OCI-M2 (cell line): ENCODE results near the gene MMRN2.
"Not testable (repeated sequence)": the region's sequence is repeated elsewhere in the genome, so short reads cannot be mapped to it uniquely, and the experiment has no call there.

Source experiments
- DNase-seq: peaks from one replicate; lab custom pipeline; 2025; ENCODE audit not compliant: unreplicated experiment; lab: John Stamatoyannopoulos, UW

The MMRN2 gene

GRCh38 chr10:86941991-86942421, 15.4 kb downstream of the MMRN2 start:
- DNase-seq, result no peak

- DNase-seq, result no peak
Observed at GRCh38 chr10:86941426-86941825, 16.0 kb downstream of the MMRN2 start.

- DNase-seq, result no peak
Observed at GRCh38 chr10:86940677-86941076, 16.7 kb downstream of the MMRN2 start.

DNA sequence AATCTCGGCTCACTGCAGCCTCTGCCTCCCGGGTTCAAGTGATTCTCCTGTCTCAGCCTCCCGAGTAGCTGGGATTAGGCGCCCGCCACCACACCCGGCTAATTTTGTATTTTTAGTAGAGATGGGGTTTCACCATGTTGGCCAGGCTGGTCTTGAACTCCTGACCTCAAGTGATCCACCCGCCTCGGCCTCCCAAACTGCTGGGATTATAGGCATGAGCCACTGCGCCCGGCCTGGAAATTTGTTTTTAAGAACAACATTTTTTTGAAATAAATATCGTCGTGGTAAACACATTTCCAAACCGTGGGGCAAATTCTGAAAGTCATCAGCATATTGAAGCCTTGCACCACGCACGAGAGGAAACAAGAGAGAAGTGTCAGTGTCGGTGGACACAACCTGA, 17.3 kb downstream of the MMRN2 start:
- not testable (repeated sequence) for DNase-seq

- DNase-seq, result no peak
Observed at GRCh38 chr10:86938260-86938659, 19.2 kb downstream of the MMRN2 start.

GRCh38 chr10:86937502-86938154, 19.8 kb downstream of the MMRN2 start:
- DNase-seq, result no peak

DNA sequence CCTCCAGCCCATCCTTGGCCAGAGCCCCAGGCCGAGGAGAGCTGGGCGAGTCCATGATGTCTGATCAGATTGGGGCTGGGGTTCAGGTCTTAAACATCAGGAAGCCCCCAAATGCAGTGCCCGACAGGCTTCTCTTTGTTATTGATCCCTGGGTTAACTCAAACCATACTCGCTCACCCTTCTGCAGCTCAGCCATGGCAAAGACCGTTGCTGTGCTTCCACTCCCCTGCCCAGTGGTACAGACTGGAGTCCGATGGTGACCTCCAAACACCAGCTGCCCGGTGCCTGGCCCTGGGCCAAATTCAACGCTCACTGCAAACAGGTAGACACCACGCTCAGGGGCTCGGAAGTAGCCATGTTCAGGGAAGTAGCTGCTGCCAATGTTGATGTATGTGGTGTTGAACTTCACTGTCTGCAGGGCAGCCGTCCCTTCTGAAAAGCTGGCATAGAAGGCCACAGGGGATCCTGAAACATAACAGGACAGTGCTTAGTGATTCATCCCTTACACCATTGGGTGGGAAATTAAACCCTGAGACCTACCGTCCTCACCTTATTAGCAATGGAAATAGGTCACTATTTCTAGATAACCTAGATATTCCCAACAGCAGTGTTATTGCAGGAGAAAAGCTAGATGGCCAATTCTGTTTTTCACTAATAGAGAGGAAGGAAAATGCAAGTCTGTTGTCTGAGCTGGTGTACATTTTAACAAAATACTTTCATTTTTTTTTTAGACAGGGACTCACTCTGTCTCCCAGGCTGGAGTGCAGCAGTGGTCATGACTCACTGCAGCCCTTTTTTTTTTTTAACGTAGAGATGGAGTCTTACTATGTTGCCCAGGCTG, 20.5 kb downstream of the MMRN2 start:
- no peak for DNase-seq

DNA sequence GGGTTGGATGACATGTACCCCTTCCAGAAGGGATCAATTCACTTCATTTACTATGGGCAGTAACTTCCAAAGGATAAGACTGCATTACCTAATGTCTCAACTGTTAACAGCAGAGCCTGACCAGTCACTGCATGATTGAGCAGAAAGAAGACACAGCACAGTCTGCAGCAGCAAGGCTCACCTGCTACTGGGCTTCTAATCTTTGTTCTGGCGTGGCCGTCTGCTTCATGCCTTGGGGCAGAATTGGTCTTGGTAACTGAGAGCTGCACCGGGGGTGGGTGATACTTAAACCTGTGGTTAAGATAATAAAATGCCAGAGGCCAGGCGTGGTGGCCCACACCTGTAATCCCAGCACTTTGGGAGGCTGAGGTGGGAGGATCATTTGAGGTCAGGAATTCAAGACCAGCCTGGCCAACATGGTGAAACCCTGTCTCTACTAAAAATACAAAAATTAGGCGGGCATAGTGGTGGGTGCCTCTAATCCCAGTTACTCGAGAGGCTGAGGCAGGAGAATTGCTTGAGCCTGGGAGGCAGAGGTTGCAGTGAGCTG, 23.2 kb downstream of the MMRN2 start:
- DNase-seq, result not testable (repeated sequence)

GRCh38 chr10:86932674-86933073, 24.7 kb downstream of the MMRN2 start:
- DNase-seq, result no peak

GRCh38 chr10:86931872-86932271, 25.5 kb downstream of the MMRN2 start:
- DNase-seq, result no peak

DNA sequence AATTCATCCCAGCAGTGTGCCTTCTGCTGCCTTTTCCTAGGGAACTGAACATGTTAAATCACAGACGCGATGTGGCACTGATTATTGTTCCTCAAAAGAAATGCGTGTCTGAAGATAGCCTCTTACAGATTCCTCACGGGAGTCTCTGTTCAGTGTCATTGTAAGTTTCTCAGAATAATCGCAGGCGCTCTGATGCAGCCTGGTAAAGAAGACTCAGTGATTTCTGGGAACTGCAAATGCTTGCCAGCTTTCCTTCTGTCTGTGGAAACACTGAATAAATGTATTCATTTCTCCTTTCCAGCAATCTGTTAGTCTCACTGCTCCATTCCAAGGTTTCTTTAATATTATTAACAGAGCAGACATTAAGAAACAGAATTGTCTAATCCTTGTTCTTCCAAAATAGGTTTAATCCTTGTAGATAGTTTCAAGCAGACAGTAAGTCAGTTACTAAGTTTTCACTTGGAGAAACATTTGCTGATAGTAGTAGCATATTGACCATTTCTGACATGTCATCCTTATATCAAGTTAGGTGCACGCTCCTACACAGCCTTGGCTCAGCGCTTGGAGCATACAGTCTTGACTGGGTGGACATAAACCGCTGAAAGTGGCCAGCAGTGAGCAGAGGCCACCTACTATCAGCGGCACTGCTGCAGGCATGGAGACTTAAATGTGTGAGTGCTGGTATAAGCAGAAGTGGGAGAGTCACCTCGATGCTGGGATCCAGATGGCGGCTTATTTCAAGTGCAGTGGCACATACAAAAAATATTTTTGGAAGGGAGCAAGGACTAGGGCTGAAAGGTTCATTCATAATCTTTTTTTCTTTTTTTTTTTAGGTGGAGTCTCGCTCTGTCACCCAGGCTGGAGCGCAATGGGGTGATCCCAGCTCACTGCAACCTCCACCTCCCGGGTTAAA, 27.7 kb downstream of the MMRN2 start:
- DNase-seq, result no peak

DNA sequence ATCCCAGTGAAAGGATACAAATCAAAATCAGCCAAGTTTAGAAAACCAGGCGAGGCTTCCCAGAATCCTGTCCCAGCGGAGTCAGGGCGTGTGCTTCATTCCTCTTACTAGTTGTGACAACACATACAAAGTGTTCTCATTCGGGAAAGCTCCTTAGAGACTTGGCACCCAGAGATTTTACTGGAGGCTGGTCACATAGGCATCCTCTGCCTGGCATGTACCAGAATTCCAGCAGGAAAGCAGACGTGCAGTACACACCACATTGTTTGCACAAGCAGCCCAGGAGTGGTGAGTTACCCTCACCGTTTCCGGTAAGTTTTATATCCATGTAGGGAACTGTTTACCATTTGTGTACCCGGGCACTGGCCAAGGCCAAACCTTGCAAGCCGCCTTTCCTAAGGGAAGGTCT, 34.9 kb downstream of the MMRN2 start:
- no peak for DNase-seq

- DNase-seq, result no peak
Observed at GRCh38 chr10:86918022-86918471, 39.4 kb downstream of the MMRN2 start.

GRCh38 chr10:86914734-86915133, 42.7 kb downstream of the MMRN2 start:
- no peak for DNase-seq

DNA sequence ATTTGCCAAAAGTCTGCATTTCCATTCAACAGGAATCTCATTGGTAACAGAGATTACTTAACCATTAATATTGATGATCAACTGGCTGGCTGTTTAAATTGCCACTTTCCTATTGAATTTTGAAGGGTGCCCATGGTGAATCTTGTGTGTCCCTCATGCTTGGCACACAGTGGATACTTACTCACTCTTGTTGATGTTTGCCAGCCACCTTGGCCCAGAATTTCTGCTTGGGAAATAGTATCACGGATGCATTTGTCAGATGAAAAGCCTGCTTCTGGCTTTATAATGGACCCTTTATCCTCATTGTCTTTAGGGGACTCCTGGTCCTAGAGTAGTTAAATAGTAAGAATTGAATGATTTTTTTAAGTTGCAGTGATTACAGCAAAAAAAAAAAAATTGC, 52.0 kb downstream of the MMRN2 start:
- DNase-seq, result no peak

GRCh38 chr10:86904600-86904999, 52.8 kb downstream of the MMRN2 start:
- no peak for DNase-seq

- no peak for DNase-seq
Observed at GRCh38 chr10:86900955-86901354, 56.5 kb downstream of the MMRN2 start.

DNA sequence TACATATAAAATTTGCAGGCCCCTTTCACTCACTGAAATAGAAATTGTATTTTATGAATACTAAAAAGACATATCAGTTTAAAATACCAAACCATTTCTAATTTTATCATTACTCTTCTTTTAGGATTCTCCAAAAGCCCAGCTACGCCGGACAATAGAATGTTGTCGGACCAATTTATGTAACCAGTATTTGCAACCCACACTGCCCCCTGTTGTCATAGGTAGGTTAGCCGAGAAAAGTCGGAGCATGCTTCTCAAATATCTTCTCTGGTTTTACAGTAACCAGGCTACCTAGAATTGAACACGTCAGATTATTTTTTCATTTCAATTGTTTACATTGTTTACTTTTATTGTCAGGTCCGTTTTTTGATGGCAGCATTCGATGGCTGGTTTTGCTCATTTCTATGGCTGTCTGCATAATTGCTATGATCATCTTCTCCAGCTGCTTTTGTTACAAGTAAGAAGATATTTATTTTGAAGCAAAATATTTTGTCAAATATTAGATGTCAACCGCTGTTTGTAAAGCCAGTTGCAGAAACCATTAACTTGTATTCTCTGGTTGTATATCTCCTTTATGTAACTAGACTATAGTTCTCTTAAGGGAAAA, 57.6 kb downstream of the MMRN2 start:
- DNase-seq, result peak; percentile 7

- DNase-seq, result no peak
Observed at GRCh38 chr10:86899132-86899531, 58.3 kb downstream of the MMRN2 start.

DNA sequence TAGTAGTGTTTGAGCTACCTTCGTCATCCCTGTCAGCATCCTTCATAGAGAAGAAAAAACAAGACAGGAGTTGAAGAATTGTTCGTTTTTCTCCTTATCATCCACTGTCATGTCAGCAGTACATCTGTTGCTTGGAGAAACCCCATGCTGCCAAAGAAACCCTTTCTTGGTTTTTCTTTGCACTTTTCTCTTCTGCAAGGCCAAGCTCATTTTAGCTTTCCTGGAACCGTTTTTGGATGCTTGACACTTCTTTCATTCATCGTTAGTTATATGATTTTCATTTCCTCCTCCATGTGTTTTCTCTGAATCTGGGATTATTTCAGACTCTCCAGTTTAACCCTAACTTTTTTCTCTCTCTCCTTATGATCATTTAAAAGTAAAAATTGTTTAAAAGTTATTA, 58.9 kb downstream of the MMRN2 start:
- no peak for DNase-seq

DNA sequence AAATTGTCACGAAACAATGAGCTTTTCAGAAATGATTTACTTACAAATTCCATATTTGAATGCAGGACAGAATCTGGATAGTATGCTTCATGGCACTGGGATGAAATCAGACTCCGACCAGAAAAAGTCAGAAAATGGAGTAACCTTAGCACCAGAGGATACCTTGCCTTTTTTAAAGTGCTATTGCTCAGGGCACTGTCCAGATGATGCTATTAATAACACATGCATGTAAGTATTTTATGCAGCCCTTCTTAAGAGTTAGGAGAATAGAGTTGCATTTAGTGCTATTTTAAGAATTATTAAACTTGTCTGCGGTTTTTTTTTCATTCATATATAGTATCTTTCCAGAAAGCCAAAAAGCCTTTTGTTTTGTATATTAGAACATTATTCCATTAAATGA, 67.4 kb downstream of the MMRN2 start:
- no peak for DNase-seq
